SK-N-SH (cell line): ENCODE measurements around the gene PKN3.

ENCODE experiments used
- CHD2 ChIP-seq: fragments of 150-350 bp; IDR thresholded peaks from 2 replicates; pipeline ENCODE4 v1.6.1; 2018; ENCODE audit warnings: low read length; ENCODE audit not compliant: partially characterized antibody
- CTCF ChIP-seq: fragments of 200-600 bp; sonication (generic); IDR thresholded peaks from 2 replicates; pipeline ENCODE4 v1.6.1; 2017; ENCODE audit warnings: antibody characterized with exemption, mild to moderate bottlenecking, moderate library complexity
- EP300 ChIP-seq, 2 experiments: IDR thresholded peaks; 2 replicates each; pipeline versions ENCODE4 v1.4.0 to v1.6.1; 2012; ENCODE audit warnings: borderline replicate concordance in 1 of 2, low read depth in 1 of 2, low read length in 1 of 2
- GABPA ChIP-seq: IDR thresholded peaks from 2 replicates; pipeline ENCODE4 v1.4.0; 2012; ENCODE audit warnings: low read depth, mild to moderate bottlenecking
- IRF3 ChIP-seq: fragments of 150-350 bp; IDR thresholded peaks from 2 replicates; pipeline ENCODE4 v1.6.1; 2016; ENCODE audit warnings: mild to moderate bottlenecking, low read depth, low read length
- JUND ChIP-seq: IDR thresholded peaks from 2 replicates; pipeline ENCODE4 v1.4.0; 2012
- POLR2AphosphoS5 ChIP-seq: IDR thresholded peaks from 2 replicates; pipeline ENCODE4 v1.6.1; 2012; ENCODE audit warnings: low read depth, low read length
- REST ChIP-seq: IDR thresholded peaks from 2 replicates; pipeline ENCODE4 v1.6.1; 2012; ENCODE audit warnings: mild to moderate bottlenecking, low read depth, low read length, moderate library complexity
- SIN3A ChIP-seq: IDR thresholded peaks from 2 replicates; pipeline ENCODE4 v1.6.1; 2012; ENCODE audit warnings: low read depth, mild to moderate bottlenecking, low read length, moderate library complexity, borderline replicate concordance
- SMC3 ChIP-seq: IDR thresholded peaks from 2 replicates; pipeline ENCODE4 v1.6.1; 2012; ENCODE audit warnings: low read depth, low read length, improper control_type of control experiment
- TAF1 ChIP-seq: IDR thresholded peaks from 2 replicates; pipeline ENCODE4 v1.6.1; 2012; ENCODE audit warnings: low read depth, mild to moderate bottlenecking, low read length, moderate library complexity, borderline replicate concordance
- USF2 ChIP-seq: fragments of 150-350 bp; IDR thresholded peaks from 2 replicates; pipeline ENCODE4 v1.6.1; 2017; ENCODE audit warnings: antibody characterized with exemption, low read length, low read depth, borderline replicate concordance

- TF ChIP-seq CTCF: no peak
- no peak for TF ChIP-seq SMC3
- no peak for TF ChIP-seq REST
- no peak for TF ChIP-seq EP300 (IDR thresholded peaks at IDR 0.05; ENCODE audit: borderline replicate concordance in 1 of 2, low read depth in 1 of 2, low read length in 1 of 2)
- TF ChIP-seq TAF1: no peak
- TF ChIP-seq IRF3: no peak
- TF ChIP-seq USF2: no peak
- no peak for TF ChIP-seq CHD2
- TF ChIP-seq SIN3A: no peak
- no peak for TF ChIP-seq POLR2AphosphoS5
- TF ChIP-seq GABPA: no peak
- TF ChIP-seq JUND: no peak
Observed at GRCh38 chr9:128687453-128687852, 14.8 kb upstream of the PKN3 start.
